PC-9 (cell line): ENCODE measurements around the gene CDK5RAP2.

Source experiments
- EZH2 ChIP-seq: fragments of 200-600 bp; sonication (generic); IDR thresholded peaks from 2 replicates; pipeline ENCODE4 v1.8.0; 2017; ENCODE audit warnings: antibody characterized with exemption, low read depth
- TF ChIP-seq, protein P1 (sequence below): fragments of 200-600 bp; sonication (generic); conservative IDR thresholded peaks from 2 replicates; pipeline ENCODE4 v1.6.1; 2017; ENCODE audit warnings: mixed run types, antibody characterized with exemption, mild to moderate bottlenecking, moderate library complexity

DNA sequence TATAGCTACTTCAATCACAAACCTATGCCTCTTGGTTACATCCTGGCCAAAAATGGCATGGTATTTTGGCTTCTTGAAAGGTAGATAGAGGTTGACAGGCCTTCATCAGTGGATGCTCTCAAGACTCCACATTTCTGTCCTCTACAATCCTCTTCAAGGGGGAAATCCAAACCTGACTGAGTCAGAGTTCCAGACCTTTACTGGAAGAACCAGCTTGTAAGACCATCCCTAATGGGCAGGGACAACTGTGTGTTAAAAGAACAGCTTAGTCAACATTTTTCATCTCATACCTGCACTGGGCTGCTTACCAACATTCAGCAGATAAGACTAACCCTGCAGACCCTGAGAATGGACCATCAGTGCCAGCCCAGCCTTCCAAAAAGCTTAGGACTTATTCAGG, 155.7 kb downstream of the CDK5RAP2 start:
- TF ChIP-seq EZH2: no peak
- TF ChIP-seq, protein P1, sequence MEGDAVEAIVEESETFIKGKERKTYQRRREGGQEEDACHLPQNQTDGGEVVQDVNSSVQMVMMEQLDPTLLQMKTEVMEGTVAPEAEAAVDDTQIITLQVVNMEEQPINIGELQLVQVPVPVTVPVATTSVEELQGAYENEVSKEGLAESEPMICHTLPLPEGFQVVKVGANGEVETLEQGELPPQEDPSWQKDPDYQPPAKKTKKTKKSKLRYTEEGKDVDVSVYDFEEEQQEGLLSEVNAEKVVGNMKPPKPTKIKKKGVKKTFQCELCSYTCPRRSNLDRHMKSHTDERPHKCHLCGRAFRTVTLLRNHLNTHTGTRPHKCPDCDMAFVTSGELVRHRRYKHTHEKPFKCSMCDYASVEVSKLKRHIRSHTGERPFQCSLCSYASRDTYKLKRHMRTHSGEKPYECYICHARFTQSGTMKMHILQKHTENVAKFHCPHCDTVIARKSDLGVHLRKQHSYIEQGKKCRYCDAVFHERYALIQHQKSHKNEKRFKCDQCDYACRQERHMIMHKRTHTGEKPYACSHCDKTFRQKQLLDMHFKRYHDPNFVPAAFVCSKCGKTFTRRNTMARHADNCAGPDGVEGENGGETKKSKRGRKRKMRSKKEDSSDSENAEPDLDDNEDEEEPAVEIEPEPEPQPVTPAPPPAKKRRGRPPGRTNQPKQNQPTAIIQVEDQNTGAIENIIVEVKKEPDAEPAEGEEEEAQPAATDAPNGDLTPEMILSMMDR: no peak
